ENCODE measurements around the gene FRMD3.

Gene FRMD3

GRCh38 chr9:83405759-83406158 is 132.4 kb downstream of the FRMD3 start:
- Histone ChIP-seq H3K9me3 (ENCODE audit: severe bottlenecking) (no peaks in the 10 kb centered on the region), H3K27me3 (ENCODE audit: insufficient read depth, low read depth, severe bottlenecking) (no peaks in the 10 kb centered on the region), H3K27ac (no peak overlapping the region), H3K4me3 (ENCODE audit: low read depth, low read length) (no peak overlapping the region), H3K36me3 (no peaks in the 10 kb centered on the region)
- no peak for TF ChIP-seq CTCF (IDR thresholded peaks at IDR 0.05; ENCODE audit: low read depth, low read length)
- no peak for DNase-seq

- Histone ChIP-seq H3K36me3 (no peaks in the 10 kb centered on the region), H3K4me3 (ENCODE audit: low read depth, low read length) (no peak overlapping the region), H3K27ac (no peak overlapping the region), H3K9me3 (ENCODE audit: severe bottlenecking) (no peaks in the 10 kb centered on the region), H3K27me3 (ENCODE audit: insufficient read depth, low read depth, severe bottlenecking) (no peaks in the 10 kb centered on the region)
- no peak for DNase-seq
- no peak for TF ChIP-seq CTCF (IDR thresholded peaks at IDR 0.05; ENCODE audit: low read depth, low read length)
These were observed 134.5 kb downstream of the FRMD3 start for GRCh38 chr9:83403527-83404238.

GRCh38 chr9:83401328-83401900 is 136.8 kb downstream of the FRMD3 start:
- Histone ChIP-seq H3K36me3 (no peaks in the 10 kb centered on the region), H3K4me3 (ENCODE audit: low read depth, low read length) (no peak overlapping the region), H3K27ac (no peak overlapping the region), H3K9me3 (ENCODE audit: severe bottlenecking) (no peaks in the 10 kb centered on the region), H3K27me3 (ENCODE audit: insufficient read depth, low read depth, severe bottlenecking) (no peaks in the 10 kb centered on the region)
- no peak for TF ChIP-seq CTCF (IDR thresholded peaks at IDR 0.05; ENCODE audit: low read depth, low read length)
- DNase-seq, result no peak

GRCh38 chr9:83396813-83397212 is 141.4 kb downstream of the FRMD3 start:
- TF ChIP-seq CTCF (IDR thresholded peaks at IDR 0.05; ENCODE audit: low read depth, low read length), result no peak
- no peaks in the 10 kb centered on the region for H3K36me3 ChIP-seq
- no peaks in the 10 kb centered on the region for H3K27me3 ChIP-seq (ENCODE audit: insufficient read depth, low read depth, severe bottlenecking)
- no peak overlapping the region for H3K27ac ChIP-seq
- no peak for DNase-seq
- no peaks in the 10 kb centered on the region for H3K9me3 ChIP-seq (ENCODE audit: severe bottlenecking)
- H3K4me3 ChIP-seq (ENCODE audit: low read depth, low read length), result no peak overlapping the region

GRCh38 chr9:83396342-83396741 is 141.9 kb downstream of the FRMD3 start:
- no peak for TF ChIP-seq CTCF (IDR thresholded peaks at IDR 0.05; ENCODE audit: low read depth, low read length)
- H3K27me3 ChIP-seq (ENCODE audit: insufficient read depth, low read depth, severe bottlenecking), result no peaks in the 10 kb centered on the region
- no peak overlapping the region for H3K4me3 ChIP-seq (ENCODE audit: low read depth, low read length)
- no peaks in the 10 kb centered on the region for H3K36me3 ChIP-seq
- H3K9me3 ChIP-seq (ENCODE audit: severe bottlenecking), result no peaks in the 10 kb centered on the region
- H3K27ac ChIP-seq, result no peak overlapping the region
- no peak for DNase-seq

GRCh38 chr9:83392228-83392627 is 146.0 kb downstream of the FRMD3 start:
- Histone ChIP-seq H3K4me3 (ENCODE audit: low read depth, low read length) (no peak overlapping the region), H3K27ac (no peak overlapping the region), H3K9me3 (ENCODE audit: severe bottlenecking) (no peaks in the 10 kb centered on the region), H3K36me3 (no peaks in the 10 kb centered on the region), H3K27me3 (ENCODE audit: insufficient read depth, low read depth, severe bottlenecking) (no peaks in the 10 kb centered on the region)
- no peak for DNase-seq
- TF ChIP-seq CTCF (IDR thresholded peaks at IDR 0.05; ENCODE audit: low read depth, low read length), result no peak
